ENCODE results near the gene FKBP5.
A peak's percentile ranks its signal among the peaks of the same experiment; 100 is the strongest.
"Not testable (repeated sequence)": the region's sequence is repeated elsewhere in the genome, so short reads cannot be mapped to it uniquely, and the experiment has no call there.

The FKBP5 gene

DNA sequence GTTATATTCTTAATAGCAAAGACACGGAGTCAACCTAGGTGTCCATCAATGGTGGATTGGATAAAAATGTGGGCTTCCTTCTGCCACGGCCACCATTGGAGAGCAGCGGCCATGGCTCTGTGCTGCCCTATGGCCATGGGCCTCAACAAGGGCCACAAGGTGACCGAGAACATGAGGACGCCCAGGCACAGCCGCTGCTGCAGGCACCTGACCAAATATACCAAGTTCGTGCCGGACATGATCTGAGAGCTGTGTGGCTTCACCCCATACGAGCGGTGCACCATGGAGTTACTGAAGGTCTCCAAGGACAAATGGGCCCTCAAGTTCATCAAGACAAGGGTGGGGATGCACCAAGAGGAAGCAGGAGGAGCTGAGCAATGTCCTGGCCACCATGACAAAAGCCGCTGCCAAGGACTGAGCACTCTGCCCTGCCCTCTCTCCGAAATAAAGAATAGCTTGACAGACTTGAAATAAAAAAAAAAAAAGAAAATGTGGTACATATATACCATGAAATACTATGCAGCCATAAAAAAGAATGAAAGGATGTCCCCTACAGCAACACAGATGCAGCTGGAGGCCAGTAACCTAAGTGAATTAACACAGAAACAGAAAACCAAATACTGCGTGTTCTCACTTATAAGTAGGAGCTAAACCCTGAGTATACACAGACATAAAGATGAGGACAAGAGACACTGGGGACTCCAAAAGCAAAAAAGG, 81.0 kb downstream of the FKBP5 start:
- DNase-seq: no peak

DNA sequence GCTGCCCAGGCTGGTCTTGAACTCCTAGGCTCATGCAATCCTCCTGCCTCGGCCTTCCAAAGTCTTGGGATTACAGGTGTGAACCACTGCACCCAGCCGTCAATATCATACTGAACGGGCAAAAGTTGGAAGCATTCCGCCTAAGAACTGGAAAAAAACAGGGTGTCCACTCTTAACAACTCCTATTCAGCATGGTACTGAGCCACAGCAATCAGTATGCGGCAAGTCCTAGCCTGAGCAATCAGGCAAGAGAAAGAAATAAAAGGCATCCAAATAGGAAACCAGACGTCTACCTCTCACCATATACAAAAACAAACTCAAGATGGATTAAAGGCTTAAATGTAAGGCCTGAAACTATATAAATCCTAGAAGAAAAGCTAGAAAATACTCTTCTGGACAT, 83.1 kb downstream of the FKBP5 start:
- DNase-seq: no peak

DNA sequence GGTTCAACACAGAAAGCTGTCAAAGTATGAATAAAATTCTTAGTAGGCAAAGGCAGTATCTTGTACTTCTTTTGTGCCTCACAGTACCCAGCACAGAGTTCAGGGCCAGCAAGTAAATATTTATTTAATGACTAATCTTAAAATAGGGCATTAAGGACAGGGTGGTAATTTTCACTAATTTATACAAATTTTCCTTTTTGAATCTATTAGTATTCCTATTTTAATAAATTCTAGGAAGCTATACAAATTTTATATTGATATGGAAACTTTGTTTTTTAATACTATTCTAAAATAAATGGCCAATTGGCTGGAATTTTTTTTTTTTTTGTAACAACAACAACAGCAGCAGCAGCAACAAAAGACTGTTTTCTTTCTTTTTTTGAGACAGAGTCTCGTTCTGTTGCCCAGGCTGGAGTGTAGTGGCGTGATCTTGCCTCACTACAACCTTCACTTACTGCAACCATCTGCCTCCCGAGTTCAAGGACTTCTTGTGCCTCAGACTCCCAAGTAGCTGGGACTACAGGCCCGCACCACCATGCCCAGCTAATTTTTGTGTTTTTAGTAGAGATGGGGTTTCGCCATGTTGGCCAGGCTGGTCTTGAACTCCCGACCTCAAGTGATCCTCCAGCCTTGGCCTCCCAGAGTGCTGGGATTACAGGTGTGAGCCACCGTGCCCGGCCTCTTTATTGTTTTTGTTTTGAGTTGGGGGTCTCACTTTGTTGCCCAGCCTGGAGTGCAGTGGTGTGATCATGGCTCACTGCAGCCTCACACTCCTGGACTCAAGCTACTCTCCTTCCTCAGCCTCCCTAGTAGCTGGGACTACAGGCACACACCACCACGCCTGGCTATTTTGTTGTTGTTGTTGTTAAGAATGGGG, 85.2 kb downstream of the FKBP5 start:
- DNase-seq: no peak

DNA sequence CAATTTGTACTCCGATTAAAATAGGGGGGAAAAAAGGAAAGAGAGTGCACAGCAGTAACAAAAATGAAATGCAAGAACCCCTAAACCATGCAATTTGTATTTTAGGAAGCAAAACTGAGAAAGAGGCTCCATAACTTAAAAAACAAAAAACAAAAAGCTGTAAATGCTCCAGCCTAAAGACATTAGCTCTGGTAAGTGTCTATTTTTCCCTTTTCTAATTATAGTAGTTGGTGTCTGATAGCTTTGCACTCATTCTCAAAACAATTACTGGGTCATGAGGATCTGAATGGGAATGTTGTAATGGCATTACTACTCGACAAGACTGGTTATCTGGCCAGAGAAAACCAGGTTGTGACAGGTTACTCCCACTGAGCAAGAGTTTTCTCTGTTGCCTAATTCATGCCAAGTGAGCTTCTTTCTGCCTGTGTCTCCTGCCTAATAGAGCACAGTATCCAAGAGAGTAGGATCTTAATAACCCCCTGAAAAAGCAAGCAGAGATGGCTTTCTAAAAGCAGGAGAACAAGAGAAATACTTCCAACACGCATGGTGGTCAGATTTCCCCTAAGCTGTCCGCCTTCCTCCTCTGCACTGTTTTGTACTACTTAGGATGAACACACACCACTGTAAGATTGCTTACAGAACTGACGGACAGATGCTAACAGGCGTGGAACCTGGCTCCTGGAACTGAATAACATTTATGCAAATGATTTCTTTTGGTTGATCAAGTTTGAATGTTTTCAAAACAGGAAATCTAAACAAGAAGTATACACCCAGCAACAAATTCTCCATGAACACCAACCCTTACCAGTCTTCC, 86.4 kb downstream of the FKBP5 start:
- no peak for DNase-seq

DNA sequence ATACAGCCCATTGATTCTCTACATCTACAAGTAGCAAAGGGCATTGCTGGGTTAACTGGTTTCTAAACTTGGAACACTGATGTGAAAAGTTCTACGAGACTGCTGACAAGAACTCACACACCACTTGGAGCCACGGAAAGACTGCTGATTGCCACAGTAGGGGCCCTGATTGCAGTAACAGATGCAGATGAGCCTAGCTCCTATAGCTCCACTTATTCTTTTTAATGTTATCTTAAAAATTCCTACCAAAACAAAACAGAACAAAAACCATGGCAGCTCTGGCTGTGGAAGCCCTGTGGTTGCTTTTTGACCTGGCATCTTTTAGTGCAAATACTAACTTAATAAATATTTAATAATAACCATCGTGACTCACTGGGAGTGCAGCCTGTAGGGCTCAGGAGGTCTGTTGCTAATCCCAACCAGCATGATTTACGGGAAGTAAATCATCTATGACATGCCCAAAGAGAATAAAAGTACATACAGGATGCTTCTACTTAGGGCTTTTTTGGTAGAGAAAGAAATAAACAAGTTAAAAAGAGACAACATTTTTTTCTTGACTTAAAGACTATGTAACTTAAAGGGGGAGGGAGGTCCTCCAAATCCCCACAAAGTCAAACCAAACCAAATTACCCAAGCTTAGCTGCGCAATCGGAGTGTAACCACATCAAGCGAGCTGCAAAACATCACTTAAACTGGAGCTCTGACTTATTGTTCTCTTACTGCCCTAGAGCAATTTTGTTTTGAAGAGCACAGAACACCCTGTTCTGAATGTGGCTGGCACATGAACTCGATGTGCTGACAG, 87.2 kb downstream of the FKBP5 start:
- no peak for DNase-seq

DNA sequence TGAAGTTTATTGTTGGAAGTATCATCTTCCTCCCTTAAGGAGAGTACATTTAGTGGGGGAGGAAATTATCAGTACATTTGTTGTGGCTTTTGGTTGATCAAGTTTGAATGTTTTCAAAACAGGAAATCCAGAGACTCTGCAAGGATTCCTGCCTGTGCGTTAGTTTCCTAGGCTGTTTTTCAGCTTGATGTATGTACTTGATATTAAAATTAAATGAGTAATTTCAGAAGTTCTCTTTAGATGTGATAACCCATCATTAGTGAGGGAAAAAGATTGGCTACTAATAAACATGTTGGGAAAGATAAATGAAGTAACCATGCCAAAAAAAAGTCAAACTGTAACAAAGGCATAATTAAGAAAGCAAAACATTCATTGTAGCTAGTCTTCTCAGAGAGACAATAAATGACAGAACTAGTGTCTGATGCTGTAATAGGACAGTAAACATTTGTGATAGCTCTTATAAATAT, 88.0 kb downstream of the FKBP5 start:
- no peak for DNase-seq

DNA sequence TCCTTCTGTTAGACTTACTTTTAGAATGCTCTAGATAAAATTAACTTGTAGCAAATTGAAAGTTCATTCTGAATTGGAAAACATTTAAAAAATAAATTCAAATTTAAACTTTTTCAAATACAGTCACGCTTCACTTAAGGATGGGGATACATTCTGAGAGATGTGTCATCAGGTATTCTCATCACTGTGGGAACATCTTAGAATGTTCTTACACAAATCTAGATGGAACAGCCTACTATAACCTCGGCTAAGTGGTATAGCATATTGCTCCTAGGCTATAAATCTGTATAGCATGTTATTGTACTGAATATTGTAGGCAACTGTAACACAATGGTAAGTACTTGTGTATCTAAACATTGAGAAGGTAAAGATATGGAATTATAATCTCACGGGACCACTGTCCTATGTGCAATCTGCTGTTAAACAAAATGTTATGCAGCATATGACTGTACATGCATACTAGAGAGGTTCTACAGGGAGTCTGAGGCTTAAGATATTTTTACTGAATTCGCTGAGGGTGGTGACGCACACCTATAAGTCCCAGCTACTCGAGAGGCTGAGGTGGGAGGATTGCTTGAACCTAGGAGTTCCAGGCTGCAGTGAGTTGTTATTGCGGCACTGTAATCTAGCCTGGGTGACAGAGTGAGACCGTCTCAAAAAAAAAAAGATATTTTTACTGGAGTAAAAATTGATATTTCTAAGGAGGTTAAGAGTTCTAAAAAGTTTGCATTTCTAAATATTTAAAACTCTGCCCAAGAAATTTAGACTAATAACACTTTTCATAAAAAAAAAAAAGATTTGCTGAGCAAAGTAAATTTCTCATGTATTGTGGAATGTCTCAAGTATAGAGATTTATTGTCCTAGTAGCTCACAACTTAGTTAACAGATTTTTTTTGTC, 88.7 kb downstream of the FKBP5 start:
- DNase-seq: no peak

DNA sequence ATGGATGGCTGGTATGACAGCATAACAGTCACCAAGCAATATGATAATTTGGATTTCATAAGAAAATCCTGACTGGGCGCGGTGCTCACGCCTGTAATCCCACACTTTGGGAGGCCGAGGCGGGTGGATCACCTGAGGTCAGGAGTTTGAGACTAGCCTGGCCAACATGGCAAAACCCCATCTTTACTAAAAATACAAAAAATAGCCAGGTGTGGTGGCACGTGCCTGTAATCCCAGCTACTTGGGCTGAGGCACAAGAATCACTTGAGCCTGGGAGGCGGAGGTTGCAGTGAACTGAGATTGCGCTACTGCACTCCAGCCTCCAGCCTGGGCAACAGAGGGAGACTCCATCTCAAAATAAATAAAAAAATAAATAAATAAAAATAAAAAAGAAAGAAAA, 90.1 kb downstream of the FKBP5 start:
- DNase-seq: not testable (repeated sequence)

DNA sequence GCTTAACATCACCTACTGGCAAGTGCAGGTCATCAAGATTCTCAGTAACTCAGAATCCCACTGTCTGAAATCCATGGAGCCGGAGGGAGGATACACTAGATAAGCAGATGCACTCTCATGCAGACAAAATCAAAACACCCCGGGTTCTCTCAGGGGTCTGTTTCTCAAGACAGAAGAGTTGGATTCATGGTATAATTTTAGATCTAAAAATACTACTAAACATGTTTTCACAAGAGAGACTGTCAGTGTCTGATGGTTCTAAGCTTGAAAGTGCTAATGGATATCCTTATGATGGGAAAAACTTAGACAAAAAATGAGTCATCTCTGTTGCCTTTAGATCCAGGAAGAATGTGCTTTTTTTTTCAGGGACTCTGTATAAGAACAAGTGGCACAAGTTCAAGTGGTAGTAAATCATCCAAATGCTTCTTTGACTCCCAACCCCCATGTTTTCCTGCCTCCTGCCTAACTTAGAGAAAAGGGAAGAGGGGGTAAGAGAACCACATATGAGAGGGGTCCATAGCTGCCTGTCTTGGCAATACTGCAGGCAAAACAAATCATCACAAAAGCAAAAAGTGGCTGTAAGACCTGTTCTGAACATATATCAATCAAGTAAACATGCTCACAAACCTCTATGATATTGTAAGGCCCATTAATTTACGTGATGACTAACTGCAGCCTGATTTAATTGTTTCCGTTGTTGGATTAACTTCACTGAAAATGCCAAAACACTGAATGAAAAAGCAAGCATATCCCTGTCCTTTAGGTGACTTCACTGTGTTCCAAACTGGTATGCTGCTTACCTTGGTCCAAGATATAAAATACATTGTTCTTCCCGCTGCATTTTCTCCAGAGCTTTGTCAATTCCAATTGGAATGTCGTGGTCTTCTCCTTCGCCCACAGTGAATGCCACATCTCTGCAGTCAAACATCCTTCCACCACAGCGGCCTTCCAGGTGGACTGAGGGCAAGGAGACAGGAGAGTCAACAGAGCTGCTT, 92.0 kb downstream of the FKBP5 start:
- no peak for DNase-seq

DNA sequence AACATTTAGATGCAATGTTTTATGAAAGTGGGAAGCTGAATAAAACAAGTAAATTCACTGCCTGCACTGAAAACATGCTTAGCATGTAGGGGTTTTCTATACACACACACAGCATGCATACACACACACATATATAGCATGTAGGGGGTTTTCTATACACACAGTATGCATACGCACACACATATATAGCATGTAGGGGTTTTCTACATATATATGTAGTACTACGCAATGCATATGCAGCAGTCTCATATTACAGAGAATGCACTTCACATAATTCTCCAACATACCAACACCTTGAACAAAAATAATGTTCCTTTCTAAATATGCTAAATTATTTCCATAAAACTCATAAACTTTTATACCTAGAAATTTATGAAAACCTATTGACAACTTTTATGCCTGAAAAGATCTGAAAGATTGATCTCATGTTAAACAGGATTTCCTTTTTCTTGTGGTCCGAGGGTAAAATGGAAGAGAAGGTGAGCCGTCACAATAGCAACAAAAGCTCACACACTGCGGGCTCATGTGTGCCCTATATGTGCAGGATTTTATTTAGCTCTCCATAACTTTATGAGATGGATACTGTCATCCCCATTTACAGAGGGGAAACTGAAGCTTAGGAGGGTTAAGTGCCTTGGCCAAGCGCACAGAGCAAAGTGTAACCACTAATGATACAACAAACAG, 94.1 kb downstream of the FKBP5 start:
- no peak for DNase-seq

DNA sequence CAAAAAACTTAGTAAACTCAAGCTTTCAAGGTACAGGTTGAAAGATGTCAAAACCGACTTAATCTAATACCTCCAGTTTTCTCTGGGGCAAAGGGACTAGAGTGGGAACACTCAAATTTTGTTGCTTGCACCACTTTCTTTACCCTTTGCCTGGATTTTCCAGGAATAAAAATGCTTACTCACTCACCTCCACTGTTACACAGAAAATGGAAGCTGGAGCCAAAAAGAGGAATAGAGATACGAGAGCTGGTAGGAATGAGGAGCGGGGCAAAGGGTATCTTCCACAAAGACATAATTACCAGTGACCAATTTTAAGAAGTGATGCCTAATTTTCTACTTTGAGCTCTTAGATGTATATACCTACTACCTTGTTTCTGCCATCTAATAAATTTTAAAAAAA, 96.5 kb downstream of the FKBP5 start:
- no peak for DNase-seq

DNA sequence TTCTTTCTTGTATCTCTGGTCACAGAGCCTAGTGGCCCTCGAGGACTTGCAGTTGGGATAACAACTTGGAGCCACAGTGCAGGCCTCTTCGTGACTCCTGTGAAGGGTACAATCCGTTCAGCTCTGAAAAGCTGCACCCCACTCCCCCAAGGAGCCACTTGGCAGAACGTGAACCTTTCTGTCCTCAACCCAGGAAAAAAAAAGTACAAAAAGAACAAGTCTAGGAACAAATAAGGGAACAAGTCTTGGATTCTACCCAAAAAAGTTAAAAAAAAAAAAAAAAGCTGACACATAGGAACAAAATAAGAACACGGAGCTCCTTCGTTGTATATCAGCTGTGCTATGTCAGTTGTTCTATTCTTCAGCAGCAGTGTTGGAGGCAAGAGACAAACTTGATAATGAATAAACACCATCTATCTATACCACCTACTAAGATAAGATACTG, 98.1 kb downstream of the FKBP5 start:
- no peak for DNase-seq

DNA sequence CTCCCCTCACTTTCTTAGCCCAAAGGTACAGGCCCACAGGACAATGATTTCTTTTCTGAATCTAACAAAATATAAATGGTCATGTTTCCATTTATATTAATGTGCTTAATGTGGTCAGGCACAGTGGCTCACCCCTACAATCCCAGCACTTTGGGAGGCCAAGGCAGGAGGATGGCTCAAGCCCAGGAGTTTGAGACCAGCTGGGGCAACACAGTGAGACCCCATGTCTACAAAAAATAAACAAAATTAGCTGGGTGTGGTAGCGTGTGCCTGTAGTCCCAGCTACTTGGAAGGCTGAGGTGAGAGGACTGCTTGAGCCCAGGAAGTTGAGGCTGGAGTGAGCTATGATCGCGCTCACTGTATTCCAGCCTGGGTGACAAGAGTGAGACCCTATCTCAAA, 98.8 kb downstream of the FKBP5 start:
- DNase-seq: no peak

DNA sequence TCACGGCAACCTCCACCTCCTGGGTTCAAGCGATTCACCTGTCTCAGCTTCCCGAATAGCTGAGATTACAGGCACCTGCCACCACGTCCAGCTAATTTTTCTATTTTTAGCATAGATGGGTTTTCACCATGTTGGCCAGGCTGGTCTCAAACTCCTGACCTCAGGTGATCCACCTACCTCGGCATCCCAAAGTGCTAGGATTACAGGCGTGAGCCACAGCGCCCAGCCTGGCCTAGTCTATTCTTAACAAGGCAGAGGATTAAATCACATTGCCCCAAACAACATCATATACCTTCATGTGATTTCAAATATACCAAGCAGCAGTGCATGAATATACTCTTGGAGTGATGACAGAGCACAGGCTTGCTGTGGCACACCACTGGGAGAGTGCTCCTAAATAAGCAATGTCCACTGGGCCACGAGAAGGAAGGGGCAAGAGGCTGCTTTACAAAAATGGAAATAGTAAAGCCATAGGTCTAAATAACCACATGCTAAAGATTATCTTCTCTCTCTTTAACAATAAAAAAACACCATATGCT, 99.4 kb downstream of the FKBP5 start:
- no peak for DNase-seq

DNA sequence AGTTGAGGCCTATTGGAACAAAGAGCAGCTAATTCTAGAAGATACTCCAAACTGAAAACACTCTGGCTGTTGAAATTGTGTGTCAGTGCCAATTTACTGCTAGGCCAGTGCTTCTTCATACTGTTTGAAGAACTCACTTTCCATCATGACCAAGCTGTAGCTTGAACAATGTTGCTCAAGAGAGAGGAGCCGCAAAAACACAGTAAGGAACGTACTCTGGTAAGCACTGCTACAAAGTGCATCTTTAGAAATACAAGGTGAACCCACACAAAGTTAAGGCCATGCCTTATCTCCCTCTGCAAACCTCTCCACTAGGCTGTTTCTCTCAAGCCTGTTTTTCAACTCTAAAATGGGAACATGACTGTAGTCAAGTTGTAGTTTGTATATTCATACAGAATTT, 101.5 kb downstream of the FKBP5 start:
- no peak for DNase-seq

DNA sequence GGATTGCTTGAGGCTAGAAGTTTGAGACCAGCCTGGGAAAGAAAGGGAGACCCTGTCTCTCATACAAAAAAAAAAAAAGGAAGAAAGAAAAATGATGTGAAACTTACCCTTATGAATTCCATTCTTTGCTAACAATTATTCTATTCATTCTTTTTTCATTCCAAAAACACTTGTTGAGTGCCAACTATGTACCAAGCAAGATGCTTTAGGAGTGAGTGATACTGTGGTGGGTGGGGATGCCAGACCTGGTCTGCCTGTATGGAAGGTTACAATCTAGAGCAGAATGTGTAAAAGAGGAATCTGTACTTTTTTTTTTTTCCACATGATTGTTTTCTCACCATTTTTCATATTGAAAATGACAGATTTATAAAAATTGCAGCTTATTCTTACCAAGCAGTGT, 102.2 kb downstream of the FKBP5 start:
- no peak for DNase-seq

DNA sequence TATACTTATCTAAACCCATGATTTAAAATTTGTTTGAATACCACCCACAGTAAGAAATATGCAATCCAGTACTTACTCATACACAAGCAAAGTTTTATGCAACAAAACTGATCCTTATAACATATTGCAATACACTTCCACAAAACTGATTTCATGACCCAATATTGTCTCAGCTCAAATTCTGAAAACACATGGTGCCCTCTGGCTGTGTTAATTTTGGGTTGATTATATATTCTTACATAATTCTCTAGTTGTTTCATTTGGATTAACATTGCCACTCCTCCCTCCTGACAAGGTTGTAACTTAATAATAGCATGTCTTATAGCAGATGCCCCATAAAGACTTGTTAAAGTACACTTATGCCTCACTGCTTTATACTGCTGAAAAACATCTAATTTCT, 103.1 kb downstream of the FKBP5 start:
- no peak for DNase-seq

DNA sequence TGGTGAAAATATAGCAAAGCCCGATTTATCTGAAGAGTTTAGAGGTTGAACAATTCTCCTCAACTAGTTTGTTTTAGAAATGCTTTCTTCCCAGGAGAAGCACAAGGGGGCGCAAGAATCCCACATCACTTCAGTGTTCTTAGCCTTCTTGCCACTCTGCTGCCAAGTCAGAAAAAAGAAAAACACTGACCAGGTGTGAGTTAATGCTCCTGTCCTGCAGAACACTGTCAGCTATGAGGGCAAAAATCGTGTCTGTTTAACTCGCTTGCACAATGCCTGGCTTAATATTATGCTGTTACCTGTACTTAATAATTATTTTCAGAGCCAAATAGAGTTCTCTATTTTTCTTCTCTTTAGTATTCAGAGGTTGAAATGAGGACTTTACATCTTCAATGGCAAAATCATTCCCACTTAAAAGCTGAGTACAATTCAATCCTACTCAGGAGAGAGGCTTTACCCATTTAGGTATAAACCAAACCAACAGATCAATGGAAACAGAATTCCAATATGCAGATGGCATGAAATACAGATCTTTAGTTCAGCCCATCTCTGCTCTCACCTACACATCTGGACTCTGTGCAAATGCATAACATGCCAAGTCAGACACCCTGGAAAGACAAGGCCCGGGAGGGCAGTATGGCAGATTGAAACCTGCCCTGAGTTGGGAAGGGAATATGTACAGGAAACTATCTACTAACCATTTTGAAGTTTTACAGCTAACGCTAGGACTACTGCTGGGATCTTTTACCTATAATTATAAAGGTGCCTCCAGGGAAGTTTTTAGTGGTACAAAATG, 104.6 kb downstream of the FKBP5 start:
- DNase-seq: peak; percentile 73

Measured in activated CD8-positive, alpha-beta memory T cell treated with anti-CD3 and anti-CD28 coated beads, Interleukin-2, amount 50 U/mL, for 48 hours (primary cell).